ENCODE results near the gene RASD1.
A peak's percentile ranks its signal among the peaks of the same experiment; 100 is the strongest.

The RASD1 gene

GRCh38 chr17:17526369-17526768 lies 30.2 kb upstream of the RASD1 start:
- DNase-seq, result peak; percentile 86 to 91

DNA sequence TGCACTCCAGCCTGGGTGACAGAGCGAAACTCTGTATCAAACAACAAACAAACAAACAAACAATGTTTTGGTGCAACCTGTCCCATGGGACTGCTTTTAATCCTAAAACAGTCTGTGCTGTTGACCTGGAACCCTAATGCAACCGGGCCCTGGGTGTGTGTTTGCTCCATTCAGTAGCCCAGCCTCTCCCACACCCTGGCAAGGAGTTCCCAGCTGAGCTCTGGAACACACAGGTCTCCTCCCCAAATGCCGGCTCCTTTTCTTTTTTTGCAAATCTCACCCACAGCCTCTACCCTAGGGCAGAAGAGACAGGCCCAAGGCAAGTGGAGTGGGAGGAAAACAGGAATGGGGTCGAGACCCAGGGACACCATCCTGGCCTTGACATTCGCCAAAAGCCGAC lies 29.8 kb upstream of the RASD1 start:
- DNase-seq, result no peak

DNA sequence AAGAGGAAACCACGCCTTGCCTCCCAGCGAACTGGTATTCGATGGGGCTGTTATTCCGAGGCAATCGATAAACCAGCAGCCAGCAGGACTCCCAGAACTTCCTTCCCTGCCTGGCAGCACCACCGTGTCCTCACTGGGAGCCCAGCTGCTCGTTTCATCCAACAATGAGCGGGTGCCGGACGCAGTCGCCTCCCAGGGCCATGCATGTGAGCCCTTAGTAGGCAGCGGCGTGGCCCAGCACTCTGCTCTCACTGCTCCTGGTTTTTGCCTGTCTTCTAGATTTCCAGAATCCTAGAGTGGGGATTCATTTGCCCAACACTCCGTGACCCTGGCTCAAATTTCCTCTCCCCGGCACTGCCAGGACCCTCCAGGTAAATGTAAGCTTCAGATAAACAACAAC lies 29.1 kb upstream of the RASD1 start:
- DNase-seq, result peak in 1 of 2 experiments; percentile 67

DNA sequence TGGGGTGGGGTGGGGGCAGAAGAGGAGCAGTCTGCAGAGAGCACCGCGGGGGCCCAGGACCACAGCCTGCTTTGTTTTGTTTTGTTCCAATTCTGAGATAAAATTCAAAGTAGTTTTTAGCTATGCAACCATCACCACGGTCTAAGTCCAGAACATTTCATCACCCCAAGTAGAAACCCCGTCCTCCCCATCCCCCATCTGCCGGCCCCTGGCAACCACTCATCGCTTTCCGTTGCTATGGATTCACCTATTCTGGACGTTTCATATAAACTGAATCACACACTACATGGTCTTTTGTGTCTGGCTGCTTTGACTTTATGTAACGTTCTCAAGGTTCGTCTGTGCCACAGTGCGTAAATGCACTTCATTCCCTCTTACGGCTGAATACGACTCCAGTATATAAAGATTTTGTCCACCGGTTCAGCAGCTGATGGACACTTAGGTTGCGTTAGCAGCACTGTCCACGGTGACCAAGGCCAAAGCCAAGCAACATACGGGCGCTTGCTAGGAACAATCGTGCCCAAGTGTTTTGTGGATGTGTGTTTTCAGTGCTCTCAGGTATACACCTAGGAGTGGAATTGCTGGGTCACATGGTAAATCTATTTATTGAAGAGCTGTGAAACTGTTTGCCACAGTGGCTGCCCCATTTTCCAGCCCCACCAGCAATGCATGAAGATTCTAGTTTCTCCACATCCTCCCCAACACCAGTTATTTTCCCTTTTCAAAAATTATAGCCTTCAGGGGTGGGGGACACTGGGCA lies 27.7 kb upstream of the RASD1 start:
- no peak for DNase-seq

DNA sequence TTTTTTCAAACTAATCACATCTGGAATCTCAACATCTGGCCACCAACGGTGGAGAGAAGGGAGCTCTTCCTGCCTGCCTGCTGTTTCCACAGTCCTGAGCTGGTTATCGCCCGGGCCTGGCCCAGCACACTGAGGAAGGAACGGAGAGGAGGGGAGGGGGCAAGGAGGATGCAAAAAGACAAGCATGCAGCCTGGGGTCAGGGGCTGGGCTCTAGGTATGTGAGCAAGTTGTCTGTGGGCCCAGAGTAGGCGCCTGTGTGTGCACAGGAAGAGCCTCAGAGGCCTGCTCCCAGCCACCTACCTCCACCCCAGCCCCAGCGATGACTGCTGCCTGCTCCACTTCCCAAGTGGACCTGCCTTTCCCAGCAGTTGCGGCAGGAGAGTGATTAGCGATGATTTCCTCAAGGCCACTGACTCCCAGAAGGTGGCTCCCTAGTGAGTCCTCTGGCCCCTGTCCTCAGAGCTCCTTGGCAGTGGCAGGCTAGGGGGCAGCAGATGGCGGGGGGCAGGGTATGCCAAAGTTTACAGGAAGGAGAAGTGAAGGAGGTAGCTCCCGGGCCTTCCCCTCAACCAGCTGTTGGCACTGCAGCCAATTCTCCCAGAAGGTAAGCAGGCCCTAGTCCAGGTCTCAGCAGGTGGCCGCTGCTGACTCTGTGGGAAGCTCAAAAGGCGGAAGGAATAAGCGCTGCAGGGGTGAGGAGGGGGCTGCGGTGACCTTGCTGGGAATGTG lies 27.0 kb upstream of the RASD1 start:
- DNase-seq, result peak; percentile 81 to 87

- no peak for DNase-seq
Observed at GRCh38 chr17:17520599-17521232, 24.5 kb upstream of the RASD1 start.

- no peak for DNase-seq
Observed at GRCh38 chr17:17519886-17520285, 23.7 kb upstream of the RASD1 start.

GRCh38 chr17:17518951-17519350 lies 22.8 kb upstream of the RASD1 start:
- DNase-seq, result no peak

DNA sequence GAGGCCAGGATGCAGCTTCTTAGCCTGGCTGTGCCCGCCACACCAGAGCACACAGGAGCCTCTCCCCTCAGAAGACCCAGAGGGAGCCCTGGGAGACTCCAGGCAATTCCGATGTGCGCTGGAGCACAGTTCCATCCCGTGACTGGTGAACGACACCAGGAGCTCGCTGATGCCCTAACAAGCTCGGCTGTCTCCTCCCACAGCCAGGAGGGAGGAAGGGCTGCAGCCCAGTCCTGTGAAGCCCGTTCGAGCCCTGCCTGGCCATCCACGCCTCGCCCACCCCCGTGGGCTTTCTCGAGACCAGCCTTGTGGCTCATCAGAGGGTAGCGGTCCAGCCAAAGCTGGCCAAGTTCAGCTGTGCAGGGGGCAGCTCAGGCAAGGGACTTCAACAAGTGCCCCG lies 21.8 kb upstream of the RASD1 start:
- DNase-seq, result no peak

GRCh38 chr17:17516941-17517720 lies 20.9 kb upstream of the RASD1 start:
- peak; percentile 70 to 83 for DNase-seq

DNA sequence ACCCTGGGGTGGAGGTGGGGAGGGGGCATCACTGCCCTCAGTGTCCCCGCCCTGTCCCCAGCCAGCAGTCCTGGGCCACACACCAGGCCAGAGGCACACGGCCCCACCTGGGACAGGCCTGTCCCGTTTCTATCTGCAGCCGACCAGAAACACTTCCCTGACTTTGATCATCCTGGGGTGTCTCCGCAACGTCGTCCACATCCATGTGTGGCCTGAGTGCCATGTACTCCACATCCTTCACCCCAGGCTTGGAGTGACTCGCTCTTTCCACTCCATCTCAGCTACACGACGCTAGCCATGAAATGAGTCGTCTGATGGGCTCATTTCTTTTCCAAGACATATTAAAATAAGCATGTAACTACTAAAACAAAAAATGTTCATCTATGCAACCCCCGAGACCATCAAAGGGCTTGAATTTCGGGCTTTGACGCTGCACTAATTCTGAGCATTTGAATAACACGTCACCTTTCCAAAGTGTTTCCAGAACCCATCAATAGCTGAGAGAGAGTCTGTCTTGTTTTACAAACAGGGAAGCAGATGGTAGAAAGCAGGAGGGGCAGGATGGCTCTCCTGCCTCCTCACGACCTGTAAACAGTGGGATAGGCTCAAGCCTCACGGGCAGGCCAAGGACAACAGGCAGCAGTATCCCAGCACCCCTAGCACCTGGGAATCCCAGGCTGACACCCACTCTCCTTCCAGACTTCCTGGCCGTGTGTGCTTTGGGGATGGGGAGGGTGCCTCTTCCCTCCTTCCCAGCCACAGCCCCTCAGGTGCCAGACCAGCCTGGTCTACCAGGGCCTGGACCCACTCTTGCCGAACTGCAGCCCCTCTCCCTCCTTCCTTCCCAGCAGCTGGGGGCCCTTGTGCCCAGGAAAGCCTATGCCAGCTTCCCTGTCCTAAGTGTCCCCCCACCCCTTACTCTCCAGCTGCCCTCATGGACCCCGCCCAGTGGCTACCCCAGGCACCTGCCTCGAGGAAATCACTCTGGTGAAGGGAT lies 20.0 kb upstream of the RASD1 start:
- peak; percentile 94 to 95 for DNase-seq

DNA sequence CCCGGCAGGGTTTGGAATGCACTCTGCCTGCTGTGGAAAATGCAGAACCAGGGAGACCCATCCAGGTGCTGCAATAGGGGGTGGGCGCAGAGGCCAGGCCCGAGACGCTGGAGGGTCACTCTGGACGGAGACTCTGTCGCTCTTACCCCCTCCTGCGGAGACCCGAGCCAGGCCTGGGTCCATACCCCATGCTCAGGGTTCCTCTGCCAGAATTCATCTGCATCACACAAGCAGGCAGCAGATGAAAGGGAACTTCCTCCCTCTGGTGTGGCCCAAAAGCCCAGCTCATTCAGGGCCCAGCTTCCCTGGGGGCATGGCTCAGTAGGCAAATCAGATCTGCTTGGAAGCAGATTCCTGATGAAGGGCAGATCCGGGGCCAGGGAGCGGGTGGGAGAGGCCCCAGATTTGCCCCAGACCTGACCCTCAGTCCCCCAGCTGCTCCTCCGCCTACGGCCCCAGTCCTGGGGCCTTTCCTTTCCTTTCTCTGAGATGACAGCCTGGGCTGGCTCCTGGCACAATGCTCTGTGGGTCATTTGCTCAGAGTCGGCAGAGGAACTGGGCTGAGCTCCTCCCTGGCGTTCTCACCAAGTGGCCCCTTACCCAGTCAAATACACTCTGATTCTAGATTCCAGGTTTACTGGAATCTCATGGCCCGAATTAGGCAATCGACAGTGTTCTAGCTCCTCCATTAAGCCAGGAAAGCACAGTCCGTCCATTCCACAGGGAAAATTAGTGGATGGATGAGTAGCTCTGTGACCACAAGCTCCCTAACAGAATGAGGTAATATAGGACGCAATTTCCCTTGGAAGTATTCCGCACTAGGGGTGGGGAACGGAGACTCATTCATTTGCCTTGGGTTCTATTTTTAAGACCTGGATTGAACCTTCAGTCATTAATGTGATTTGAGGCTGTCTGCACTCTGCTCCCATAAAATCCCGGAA lies 19.1 kb upstream of the RASD1 start:
- DNase-seq, result peak in 1 of 2 experiments; percentile 54

GRCh38 chr17:17514361-17514992 lies 18.3 kb upstream of the RASD1 start:
- no peak for DNase-seq

DNA sequence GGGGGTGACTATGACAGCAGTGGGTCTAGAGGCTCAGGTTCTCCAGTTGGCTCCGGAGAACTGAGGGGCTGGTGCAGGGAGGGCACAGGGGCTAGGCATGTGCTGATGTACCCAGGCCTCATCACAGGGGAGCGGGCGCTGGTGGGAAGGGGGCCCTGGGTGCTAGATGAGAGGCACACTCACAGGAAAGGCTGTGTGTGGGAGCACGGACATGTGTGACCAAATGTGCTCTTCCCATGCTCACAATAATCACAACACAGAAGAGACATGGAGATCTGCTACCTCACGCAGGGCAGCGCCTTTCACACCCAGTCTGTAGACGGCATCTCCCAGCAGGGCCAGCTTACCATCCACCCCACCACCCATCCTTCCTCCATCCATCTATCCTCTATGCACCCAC lies 17.4 kb upstream of the RASD1 start:
- no peak for DNase-seq

- DNase-seq, result no peak
Observed at GRCh38 chr17:17512866-17513265, 16.7 kb upstream of the RASD1 start.

- DNase-seq, result no peak
Observed at GRCh38 chr17:17511881-17512858, 16.0 kb upstream of the RASD1 start.

- DNase-seq, result no peak
Observed at GRCh38 chr17:17511293-17511741, 15.1 kb upstream of the RASD1 start.

DNA sequence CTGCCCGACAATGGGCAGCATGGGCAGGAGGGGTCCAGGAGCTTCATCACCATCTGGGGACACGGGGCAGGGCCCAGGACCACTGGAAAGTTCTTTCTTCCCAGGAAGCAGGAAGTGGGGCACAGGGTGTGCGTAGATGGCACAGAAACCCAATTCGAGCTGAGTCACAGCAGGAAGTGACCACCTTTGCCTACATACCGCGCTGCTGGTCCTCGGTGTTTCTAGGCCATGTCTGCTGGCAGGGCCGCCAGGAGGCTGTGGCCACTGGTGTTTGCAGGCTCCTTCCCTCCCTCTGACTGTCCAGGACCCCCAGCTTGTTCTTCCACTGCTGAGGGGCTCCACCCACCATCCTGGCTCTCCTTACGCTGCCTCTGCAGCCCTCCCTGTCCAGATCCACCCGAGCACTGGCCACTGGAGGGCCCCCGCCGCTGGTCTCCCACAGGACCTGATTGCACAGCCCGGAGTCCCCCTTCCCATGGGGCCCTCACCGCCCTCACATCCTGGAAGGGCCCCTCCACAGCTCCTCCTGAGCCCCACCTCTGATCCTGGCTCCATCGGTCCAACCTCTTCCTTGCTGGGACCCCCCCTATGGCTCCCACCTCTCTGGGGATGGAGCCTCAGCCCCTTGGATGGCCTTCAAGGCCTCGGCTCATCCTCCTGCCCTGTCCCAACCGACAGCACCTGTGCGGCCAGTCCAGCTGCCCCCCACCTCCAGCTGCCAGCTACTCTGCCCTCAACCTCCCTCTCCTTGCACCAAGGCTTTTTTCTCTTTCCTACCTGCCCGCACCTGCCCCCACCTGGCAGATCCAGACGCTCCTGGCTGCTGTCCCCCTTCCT lies 14.5 kb upstream of the RASD1 start:
- no peak for DNase-seq
